OCI-LY1 (cell line): ENCODE results near the gene AOAH.

ENCODE experiments used
- H2AFZ ChIP-seq: fragments of 200-600 bp; sonication (generic), shearing (Covaris generic); 2 replicates; pipeline ENCODE4 v1.6.0; 2014; ENCODE audit warnings: antibody characterized with exemption, mild to moderate bottlenecking, low read length
- H3F3A ChIP-seq: fragments of 200-600 bp; sonication (generic), shearing (Covaris generic); 2 replicates; pipeline ENCODE4 v1.6.0; 2014; ENCODE audit warnings: mild to moderate bottlenecking, antibody characterized with exemption, low read length, moderate library complexity; ENCODE audit not compliant: insufficient read depth
- H3K27ac ChIP-seq: fragments of 200-600 bp; sonication (generic); 2 replicates; pipeline ENCODE4 v1.5.1; 2014; ENCODE audit warnings: low read length, mixed run types, mild to moderate bottlenecking, low read depth; ENCODE audit not compliant: poor library complexity, severe bottlenecking
- H3K27me3 ChIP-seq: fragments of 200-600 bp; sonication (generic); 2 replicates; pipeline ENCODE4 v1.6.0; 2014; ENCODE audit warnings: antibody characterized with exemption, mild to moderate bottlenecking, low read length, moderate library complexity; ENCODE audit not compliant: insufficient read depth
- H3K36me3 ChIP-seq: fragments of 200-600 bp; sonication (generic); 2 replicates; pipeline ENCODE4 v1.6.1; 2014; ENCODE audit warnings: mild to moderate bottlenecking, antibody characterized with exemption, low read length, moderate library complexity, mixed read lengths; ENCODE audit not compliant: insufficient read depth
- H3K4me1 ChIP-seq: fragments of 200-600 bp; sonication (generic); 2 replicates; pipeline ENCODE4 v1.5.1; 2014; ENCODE audit warnings: mild to moderate bottlenecking, low read length, moderate library complexity; ENCODE audit not compliant: insufficient read depth, severe bottlenecking
- H3K4me2 ChIP-seq: fragments of 200-600 bp; sonication (generic), shearing (Covaris generic); 2 replicates; pipeline ENCODE4 v1.6.1; 2014; ENCODE audit warnings: low read length
- H3K4me3 ChIP-seq: fragments of 200-600 bp; sonication (generic); 2 replicates; pipeline ENCODE4 v1.5.1; 2014; ENCODE audit warnings: low read length, low read depth, mild to moderate bottlenecking, mixed read lengths; ENCODE audit not compliant: poor library complexity, severe bottlenecking
- H3K79me2 ChIP-seq: fragments of 200-600 bp; shearing (Covaris generic); 2 replicates; pipeline ENCODE4 v1.6.1; 2016; ENCODE audit warnings: mixed run types, low read length, mixed read lengths; ENCODE audit not compliant: insufficient read depth
- H3K9ac ChIP-seq: fragments of 200-600 bp; sonication (generic), shearing (Covaris generic); 2 replicates; pipeline ENCODE4 v1.6.1; 2014; ENCODE audit warnings: mild to moderate bottlenecking, low read length, mixed read lengths
- H3K9me2 ChIP-seq: fragments of 200-600 bp; sonication (generic), shearing (Covaris generic); 2 replicates; pipeline ENCODE4 v1.6.1; 2014; ENCODE audit warnings: low read depth, mild to moderate bottlenecking, low read length, mixed read lengths
- H3K9me3 ChIP-seq: fragments of 200-600 bp; shearing (Covaris generic); 2 replicates; pipeline ENCODE4 v1.6.1; 2014; ENCODE audit warnings: low read length, mixed read lengths
- H4K20me1 ChIP-seq: fragments of 200-600 bp; sonication (generic), shearing (Covaris generic); 2 replicates; pipeline ENCODE4 v1.6.0; 2016; ENCODE audit warnings: mild to moderate bottlenecking, low read length; ENCODE audit not compliant: insufficient read depth
- EZH2 ChIP-seq: fragments of 200-600 bp; sonication (generic), shearing (Covaris generic); IDR thresholded peaks from 2 replicates; pipeline ENCODE4 v1.8.0; 2017; ENCODE audit warnings: borderline replicate concordance, mixed run types, mild to moderate bottlenecking, antibody characterized with exemption, low read length, moderate library complexity, mixed read lengths
- TF ChIP-seq, protein P1 (sequence below): fragments of 200-600 bp; sonication (generic), shearing (Covaris generic); IDR thresholded peaks from 2 replicates; pipeline ENCODE4 v1.5.1; 2017; ENCODE audit warnings: mild to moderate bottlenecking, antibody characterized with exemption, low read length, moderate library complexity, mixed read lengths

Gene AOAH

DNA sequence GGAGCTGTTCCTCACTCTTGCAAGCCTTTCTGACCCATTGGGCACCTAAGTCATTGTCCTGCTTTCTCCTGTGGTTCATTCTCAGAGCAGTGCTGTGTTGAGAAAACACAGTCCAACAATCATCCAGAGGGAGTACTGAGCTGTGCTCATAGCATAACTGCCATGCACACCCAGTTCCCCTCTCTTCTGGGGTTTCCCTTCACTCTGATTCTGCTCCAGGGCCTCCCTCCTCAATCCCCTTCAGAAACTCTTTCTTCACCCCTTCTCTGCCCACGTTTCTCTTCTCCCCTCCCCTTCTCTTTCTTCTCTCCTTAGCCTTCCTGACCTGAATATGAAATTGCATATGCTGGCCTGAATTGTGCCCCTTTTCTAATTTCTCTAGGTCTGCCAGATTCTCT lies 155.8 kb downstream of the AOAH start:
- Histone ChIP-seq H3K4me3 (no peak overlapping the region), H3K79me2 (no peaks in the 10 kb centered on the region), H3K9me3 (no peaks in the 10 kb centered on the region), H3F3A (no peaks in the 10 kb centered on the region), H3K4me2 (no peak overlapping the region), H2AFZ (no peak overlapping the region), H3K36me3 (no peaks in the 10 kb centered on the region), H4K20me1 (no peaks in the 10 kb centered on the region), H3K27me3 (no peaks in the 10 kb centered on the region), H3K4me1 (no peaks in the 10 kb centered on the region), H3K9me2 (no peaks in the 10 kb centered on the region), H3K27ac (no peak overlapping the region), H3K9ac (no peak overlapping the region)
- TF ChIP-seq, protein P1, sequence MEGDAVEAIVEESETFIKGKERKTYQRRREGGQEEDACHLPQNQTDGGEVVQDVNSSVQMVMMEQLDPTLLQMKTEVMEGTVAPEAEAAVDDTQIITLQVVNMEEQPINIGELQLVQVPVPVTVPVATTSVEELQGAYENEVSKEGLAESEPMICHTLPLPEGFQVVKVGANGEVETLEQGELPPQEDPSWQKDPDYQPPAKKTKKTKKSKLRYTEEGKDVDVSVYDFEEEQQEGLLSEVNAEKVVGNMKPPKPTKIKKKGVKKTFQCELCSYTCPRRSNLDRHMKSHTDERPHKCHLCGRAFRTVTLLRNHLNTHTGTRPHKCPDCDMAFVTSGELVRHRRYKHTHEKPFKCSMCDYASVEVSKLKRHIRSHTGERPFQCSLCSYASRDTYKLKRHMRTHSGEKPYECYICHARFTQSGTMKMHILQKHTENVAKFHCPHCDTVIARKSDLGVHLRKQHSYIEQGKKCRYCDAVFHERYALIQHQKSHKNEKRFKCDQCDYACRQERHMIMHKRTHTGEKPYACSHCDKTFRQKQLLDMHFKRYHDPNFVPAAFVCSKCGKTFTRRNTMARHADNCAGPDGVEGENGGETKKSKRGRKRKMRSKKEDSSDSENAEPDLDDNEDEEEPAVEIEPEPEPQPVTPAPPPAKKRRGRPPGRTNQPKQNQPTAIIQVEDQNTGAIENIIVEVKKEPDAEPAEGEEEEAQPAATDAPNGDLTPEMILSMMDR = no peak
- TF ChIP-seq EZH2 = no peak

DNA sequence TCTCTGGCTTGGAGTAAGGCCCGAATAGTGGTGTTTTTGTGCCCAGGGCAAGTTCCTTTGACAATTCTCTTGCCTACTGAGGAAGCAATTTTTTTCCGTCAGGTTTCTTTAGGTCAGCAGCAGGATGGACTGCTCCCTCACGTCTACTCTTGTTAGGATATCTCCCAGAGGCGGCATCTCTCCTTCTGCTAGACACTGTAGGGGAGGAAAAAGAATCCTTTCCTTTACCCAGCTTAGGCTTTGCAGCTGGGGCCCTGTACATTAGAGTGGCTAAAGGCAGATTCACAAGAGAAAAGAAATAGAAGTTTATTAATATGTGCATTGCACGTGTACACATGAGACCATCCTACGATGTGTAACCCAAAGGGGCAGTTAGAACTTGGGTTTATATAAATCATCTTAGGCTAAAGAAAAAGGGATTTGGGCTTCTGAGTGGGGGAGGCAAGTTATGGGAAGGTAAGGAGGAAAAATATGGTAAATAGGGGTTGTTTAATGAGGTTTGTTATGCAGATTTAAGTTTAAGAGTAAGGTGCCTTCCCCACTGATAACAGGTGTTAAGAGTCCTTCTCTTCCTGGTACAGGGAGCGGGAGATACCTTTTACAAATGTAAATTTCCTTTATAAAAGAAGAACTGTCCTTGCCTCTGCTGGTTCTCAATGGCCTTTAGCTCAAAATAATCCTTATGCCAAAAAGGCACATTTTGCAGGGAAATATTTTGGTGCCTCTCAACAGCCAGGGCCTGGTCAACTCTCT lies 156.4 kb downstream of the AOAH start:
- Histone ChIP-seq H3K36me3 (no peaks in the 10 kb centered on the region), H3K4me2 (no peak overlapping the region), H3K9me2 (no peaks in the 10 kb centered on the region), H3K4me3 (no peak overlapping the region), H3K9ac (no peak overlapping the region), H3K79me2 (no peaks in the 10 kb centered on the region), H3K9me3 (no peaks in the 10 kb centered on the region), H3F3A (no peaks in the 10 kb centered on the region), H3K27me3 (no peaks in the 10 kb centered on the region), H3K27ac (no peak overlapping the region), H2AFZ (no peak overlapping the region), H4K20me1 (no peaks in the 10 kb centered on the region), H3K4me1 (no peaks in the 10 kb centered on the region)
- TF ChIP-seq, protein P1 = no peak
- no peak for TF ChIP-seq EZH2

DNA sequence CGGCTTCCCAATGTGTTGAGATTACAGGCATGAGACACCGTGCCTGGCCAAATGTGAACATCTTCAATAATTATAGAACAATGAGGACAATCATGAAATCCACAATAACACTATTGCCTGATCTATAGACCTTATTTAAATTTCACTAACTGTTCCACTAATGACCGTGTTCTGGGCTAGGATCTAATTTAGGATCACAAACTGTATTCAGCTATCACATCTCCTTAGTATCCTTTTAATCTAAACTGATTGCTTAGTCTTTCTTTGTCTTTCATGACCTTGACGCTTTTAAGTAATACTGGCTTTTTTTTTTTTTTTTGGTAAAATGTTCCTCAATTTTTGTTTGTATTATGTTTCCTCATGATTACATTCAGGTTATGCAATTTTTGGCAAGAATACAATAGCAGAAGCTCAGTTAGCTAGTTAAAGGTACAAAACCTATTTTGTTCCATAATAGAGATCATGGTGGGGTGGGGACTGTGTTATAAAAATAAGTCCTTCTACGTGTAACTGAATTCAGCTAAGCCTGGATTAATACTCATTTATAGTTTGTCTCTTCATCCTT lies 158.4 kb downstream of the AOAH start:
- Histone ChIP-seq H3K79me2 (no peaks in the 10 kb centered on the region), H3K9ac (no peak overlapping the region), H3K9me3 (no peaks in the 10 kb centered on the region), H3F3A (no peaks in the 10 kb centered on the region), H3K9me2 (no peaks in the 10 kb centered on the region), H3K27ac (no peak overlapping the region), H4K20me1 (no peaks in the 10 kb centered on the region), H3K27me3 (no peaks in the 10 kb centered on the region), H2AFZ (no peak overlapping the region), H3K36me3 (no peaks in the 10 kb centered on the region), H3K4me1 (no peaks in the 10 kb centered on the region), H3K4me2 (no peak overlapping the region), H3K4me3 (no peak overlapping the region)
- TF ChIP-seq, protein P1 = no peak
- TF ChIP-seq EZH2 = no peak
